Measurements from ENCODE around the gene ACOX1.

- TF ChIP-seq POLR2A (IDR thresholded peaks at IDR 0.05; ENCODE audit: low read depth, low read length) = peak; percentile 96
- peak; percentile 95 for TF ChIP-seq POLR2AphosphoS5 (IDR thresholded peaks at IDR 0.05; ENCODE audit: low read depth, low read length)
- TF ChIP-seq SPI1 (IDR thresholded peaks at IDR 0.05; ENCODE audit: low read depth, low read length) = no peak
- TF ChIP-seq TAF1 (IDR thresholded peaks at IDR 0.05; ENCODE audit: low read depth, low read length) = peak; percentile 96
These were observed at the start of gene ACOX1, which contains the start of gene TEN1 for GRCh38 chr17:75978938-75979704.
